ENCODE results near the gene PXDC1.

PXDC1 gene

GRCh38 chr6:3714768-3715167, 36.7 kb downstream of the PXDC1 start:
- DNase-seq: no peak
- H3K27me3 ChIP-seq (ENCODE audit: insufficient read depth, low read length, poor library complexity): no peaks in the 10 kb centered on the region
- H2BK120ac ChIP-seq (ENCODE audit: low read depth, low read length): no peak overlapping the region
- no peak overlapping the region for H2AK5ac ChIP-seq (ENCODE audit: low read length)
- H4K8ac ChIP-seq (ENCODE audit: low read depth, low read length): no peak overlapping the region
- no peak overlapping the region for H3K23ac ChIP-seq (ENCODE audit: low read length)
- no CpG with 5 or more reads among the region's 1 CpG for WGBS (ENCODE audit: extremely low coverage, insufficient coverage, low lambda C conversion rate)
- H3K79me1 ChIP-seq (ENCODE audit: low read length): no peaks in the 10 kb centered on the region
- no peak overlapping the region for H3K9ac ChIP-seq (ENCODE audit: low read length)
- H3K56ac ChIP-seq (ENCODE audit: low read length): no peak overlapping the region
- H4K5ac ChIP-seq (ENCODE audit: low read length): no peak overlapping the region
- no peak overlapping the region for H3K27ac ChIP-seq (ENCODE audit: low read depth, low read length)
- H3K79me2 ChIP-seq (ENCODE audit: control insufficient read depth, insufficient read depth, low read length): no peaks in the 10 kb centered on the region
- no peak overlapping the region for H3K4ac ChIP-seq (ENCODE audit: low read depth, low read length)
- H3K4me2 ChIP-seq (ENCODE audit: low read length): no peak overlapping the region
- no peak overlapping the region for H3K18ac ChIP-seq (ENCODE audit: low read length)
- no peaks in the 10 kb centered on the region for H3K4me1 ChIP-seq (ENCODE audit: control insufficient read depth, low read depth, low read length)
- H2BK15ac ChIP-seq (replicated peaks; ENCODE audit: low read depth): no peak overlapping the region
- no peak overlapping the region for H3K4me3 ChIP-seq (ENCODE audit: low read length)
- H2BK5ac ChIP-seq (ENCODE audit: low read length): no peak overlapping the region
- H3K36me3 ChIP-seq (ENCODE audit: control insufficient read depth, insufficient read depth, low read length): no peaks in the 10 kb centered on the region

- DNase-seq: no peak
- H3K4me2 ChIP-seq (ENCODE audit: low read length): no peak overlapping the region
- H3K9ac ChIP-seq (ENCODE audit: low read length): no peak overlapping the region
- H3K27me3 ChIP-seq (ENCODE audit: insufficient read depth, low read length, poor library complexity): no peaks in the 10 kb centered on the region
- H3K79me1 ChIP-seq (ENCODE audit: low read length): no peaks in the 10 kb centered on the region
- H3K4ac ChIP-seq (ENCODE audit: low read depth, low read length): no peak overlapping the region
- no peak overlapping the region for H3K23ac ChIP-seq (ENCODE audit: low read length)
- no peak overlapping the region for H3K56ac ChIP-seq (ENCODE audit: low read length)
- H2BK120ac ChIP-seq (ENCODE audit: low read depth, low read length): no peak overlapping the region
- H3K4me3 ChIP-seq (ENCODE audit: low read length): no peak overlapping the region
- no peak overlapping the region for H2BK5ac ChIP-seq (ENCODE audit: low read length)
- H3K4me1 ChIP-seq (ENCODE audit: control insufficient read depth, low read depth, low read length): no peaks in the 10 kb centered on the region
- no peak overlapping the region for H4K5ac ChIP-seq (ENCODE audit: low read length)
- no peaks in the 10 kb centered on the region for H3K36me3 ChIP-seq (ENCODE audit: control insufficient read depth, insufficient read depth, low read length)
- H3K79me2 ChIP-seq (ENCODE audit: control insufficient read depth, insufficient read depth, low read length): no peaks in the 10 kb centered on the region
- H2BK15ac ChIP-seq (replicated peaks; ENCODE audit: low read depth): no peak overlapping the region
- WGBS (ENCODE audit: extremely low coverage, insufficient coverage, low lambda C conversion rate): no CpG with 5 or more reads among the region's 4 CpGs
- H4K8ac ChIP-seq (ENCODE audit: low read depth, low read length): no peak overlapping the region
- no peak overlapping the region for H2AK5ac ChIP-seq (ENCODE audit: low read length)
- H3K18ac ChIP-seq (ENCODE audit: low read length): no peak overlapping the region
- H3K27ac ChIP-seq (ENCODE audit: low read depth, low read length): no peak overlapping the region
Measured at GRCh38 chr6:3714111-3714510, 37.4 kb downstream of the PXDC1 start.

GRCh38 chr6:3712827-3713665, 38.5 kb downstream of the PXDC1 start:
- Histone ChIP-seq H3K27ac (ENCODE audit: low read depth, low read length) (no peak overlapping the region), H2BK120ac (ENCODE audit: low read depth, low read length) (no peak overlapping the region), H4K8ac (ENCODE audit: low read depth, low read length) (no peak overlapping the region), H3K4ac (ENCODE audit: low read depth, low read length) (no peak overlapping the region), H3K4me2 (ENCODE audit: low read length) (no peak overlapping the region), H3K4me3 (ENCODE audit: low read length) (no peak overlapping the region), H4K5ac (ENCODE audit: low read length) (no peak overlapping the region), H3K18ac (ENCODE audit: low read length) (no peak overlapping the region), H2AK5ac (ENCODE audit: low read length) (no peak overlapping the region), H3K79me2 (ENCODE audit: control insufficient read depth, insufficient read depth, low read length) (no peaks in the 10 kb centered on the region), H3K23ac (ENCODE audit: low read length) (no peak overlapping the region), H3K56ac (ENCODE audit: low read length) (no peak overlapping the region), H3K36me3 (ENCODE audit: control insufficient read depth, insufficient read depth, low read length) (no peaks in the 10 kb centered on the region), H3K4me1 (ENCODE audit: control insufficient read depth, low read depth, low read length) (no peaks in the 10 kb centered on the region), H2BK5ac (ENCODE audit: low read length) (no peak overlapping the region), H3K27me3 (ENCODE audit: insufficient read depth, low read length, poor library complexity) (no peaks in the 10 kb centered on the region), H2BK15ac (replicated peaks; ENCODE audit: low read depth) (no peak overlapping the region), H3K79me1 (ENCODE audit: low read length) (no peaks in the 10 kb centered on the region), H3K9ac (ENCODE audit: low read length) (no peak overlapping the region)
- no peak for DNase-seq
- no CpG with 5 or more reads among the region's 9 CpGs for WGBS (ENCODE audit: extremely low coverage, insufficient coverage, low lambda C conversion rate)

GRCh38 chr6:3711776-3712175, 39.7 kb downstream of the PXDC1 start:
- Histone ChIP-seq H3K27me3 (ENCODE audit: insufficient read depth, low read length, poor library complexity) (no peaks in the 10 kb centered on the region), H2BK5ac (ENCODE audit: low read length) (no peak overlapping the region), H3K56ac (ENCODE audit: low read length) (no peak overlapping the region), H3K27ac (ENCODE audit: low read depth, low read length) (no peak overlapping the region), H3K79me1 (ENCODE audit: low read length) (no peaks in the 10 kb centered on the region), H3K4me3 (ENCODE audit: low read length) (no peak overlapping the region), H4K5ac (ENCODE audit: low read length) (no peak overlapping the region), H3K18ac (ENCODE audit: low read length) (no peak overlapping the region), H2BK15ac (replicated peaks; ENCODE audit: low read depth) (no peak overlapping the region), H3K36me3 (ENCODE audit: control insufficient read depth, insufficient read depth, low read length) (no peaks in the 10 kb centered on the region), H3K4me1 (ENCODE audit: control insufficient read depth, low read depth, low read length) (no peaks in the 10 kb centered on the region), H2AK5ac (ENCODE audit: low read length) (no peak overlapping the region), H3K9ac (ENCODE audit: low read length) (no peak overlapping the region), H3K4ac (ENCODE audit: low read depth, low read length) (no peak overlapping the region), H3K4me2 (ENCODE audit: low read length) (no peak overlapping the region), H3K23ac (ENCODE audit: low read length) (no peak overlapping the region), H4K8ac (ENCODE audit: low read depth, low read length) (no peak overlapping the region), H2BK120ac (ENCODE audit: low read depth, low read length) (no peak overlapping the region), H3K79me2 (ENCODE audit: control insufficient read depth, insufficient read depth, low read length) (no peaks in the 10 kb centered on the region)
- no peak for DNase-seq
- WGBS (ENCODE audit: extremely low coverage, insufficient coverage, low lambda C conversion rate): no CpG with 5 or more reads among the region's 6 CpGs

- Histone ChIP-seq H3K4ac (ENCODE audit: low read depth, low read length) (no peak overlapping the region), H3K23ac (ENCODE audit: low read length) (no peak overlapping the region), H3K79me2 (ENCODE audit: control insufficient read depth, insufficient read depth, low read length) (no peaks in the 10 kb centered on the region), H4K8ac (ENCODE audit: low read depth, low read length) (no peak overlapping the region), H3K56ac (ENCODE audit: low read length) (no peak overlapping the region), H3K27ac (ENCODE audit: low read depth, low read length) (no peak overlapping the region), H2BK15ac (replicated peaks; ENCODE audit: low read depth) (no peak overlapping the region), H3K79me1 (ENCODE audit: low read length) (no peaks in the 10 kb centered on the region), H3K4me3 (ENCODE audit: low read length) (no peak overlapping the region), H3K27me3 (ENCODE audit: insufficient read depth, low read length, poor library complexity) (no peaks in the 10 kb centered on the region), H4K5ac (ENCODE audit: low read length) (no peak overlapping the region), H3K4me1 (ENCODE audit: control insufficient read depth, low read depth, low read length) (no peaks in the 10 kb centered on the region), H2BK120ac (ENCODE audit: low read depth, low read length) (no peak overlapping the region), H3K4me2 (ENCODE audit: low read length) (no peak overlapping the region), H2BK5ac (ENCODE audit: low read length) (no peak overlapping the region), H3K18ac (ENCODE audit: low read length) (no peak overlapping the region), H2AK5ac (ENCODE audit: low read length) (no peak overlapping the region), H3K36me3 (ENCODE audit: control insufficient read depth, insufficient read depth, low read length) (no peaks in the 10 kb centered on the region), H3K9ac (ENCODE audit: low read length) (no peak overlapping the region)
- no peak for DNase-seq
- WGBS (ENCODE audit: extremely low coverage, insufficient coverage, low lambda C conversion rate): no CpG with 5 or more reads among the region's 7 CpGs
Measured at GRCh38 chr6:3710403-3710802, 41.1 kb downstream of the PXDC1 start.

- no peak overlapping the region for H3K27ac ChIP-seq (ENCODE audit: low read depth, low read length)
- H2BK120ac ChIP-seq (ENCODE audit: low read depth, low read length): no peak overlapping the region
- H2AK5ac ChIP-seq (ENCODE audit: low read length): no peak overlapping the region
- H3K18ac ChIP-seq (ENCODE audit: low read length): no peak overlapping the region
- no peak overlapping the region for H3K9ac ChIP-seq (ENCODE audit: low read length)
- WGBS (ENCODE audit: extremely low coverage, insufficient coverage, low lambda C conversion rate): no CpG with 5 or more reads among the region's 4 CpGs
- H4K8ac ChIP-seq (ENCODE audit: low read depth, low read length): no peak overlapping the region
- no peak overlapping the region for H2BK15ac ChIP-seq (replicated peaks; ENCODE audit: low read depth)
- H4K5ac ChIP-seq (ENCODE audit: low read length): no peak overlapping the region
- no peak for DNase-seq
- no peak overlapping the region for H2BK5ac ChIP-seq (ENCODE audit: low read length)
- H3K23ac ChIP-seq (ENCODE audit: low read length): no peak overlapping the region
- H3K56ac ChIP-seq (ENCODE audit: low read length): no peak overlapping the region
- H3K36me3 ChIP-seq (ENCODE audit: control insufficient read depth, insufficient read depth, low read length): no peaks in the 10 kb centered on the region
- H3K4me2 ChIP-seq (ENCODE audit: low read length): no peak overlapping the region
- H3K79me2 ChIP-seq (ENCODE audit: control insufficient read depth, insufficient read depth, low read length): no peaks in the 10 kb centered on the region
- no peaks in the 10 kb centered on the region for H3K4me1 ChIP-seq (ENCODE audit: control insufficient read depth, low read depth, low read length)
- H3K79me1 ChIP-seq (ENCODE audit: low read length): no peaks in the 10 kb centered on the region
- no peak overlapping the region for H3K4me3 ChIP-seq (ENCODE audit: low read length)
- no peaks in the 10 kb centered on the region for H3K27me3 ChIP-seq (ENCODE audit: insufficient read depth, low read length, poor library complexity)
- H3K4ac ChIP-seq (ENCODE audit: low read depth, low read length): no peak overlapping the region
Measured at GRCh38 chr6:3708540-3708939, 43.0 kb downstream of the PXDC1 start.

All from mesendoderm (in vitro differentiated cells).